Testis (tissue), 2 donors: ENCODE results near the gene NIN.

ENCODE experiments used
- POLR2A ChIP-seq: fragments of 450-650 bp; IDR thresholded peaks from one replicate; pipeline ENCODE4 v1.6.1; 2017; ENCODE audit warnings: antibody characterized with exemption, mild to moderate bottlenecking, moderate library complexity
- TF ChIP-seq, protein P1 (sequence below), 3 experiments: fragments of 450-650 bp in 2 of 3; fragments of 200-600 bp in 1 of 3; sonication (generic) in 1 of 3; IDR thresholded peaks; one replicate each; pipeline ENCODE4 v1.5.1; 2016 to 2019; ENCODE audit warnings: antibody characterized with exemption in 3 of 3, mild to moderate bottlenecking in 2 of 3, moderate library complexity in 1 of 3

DNA sequence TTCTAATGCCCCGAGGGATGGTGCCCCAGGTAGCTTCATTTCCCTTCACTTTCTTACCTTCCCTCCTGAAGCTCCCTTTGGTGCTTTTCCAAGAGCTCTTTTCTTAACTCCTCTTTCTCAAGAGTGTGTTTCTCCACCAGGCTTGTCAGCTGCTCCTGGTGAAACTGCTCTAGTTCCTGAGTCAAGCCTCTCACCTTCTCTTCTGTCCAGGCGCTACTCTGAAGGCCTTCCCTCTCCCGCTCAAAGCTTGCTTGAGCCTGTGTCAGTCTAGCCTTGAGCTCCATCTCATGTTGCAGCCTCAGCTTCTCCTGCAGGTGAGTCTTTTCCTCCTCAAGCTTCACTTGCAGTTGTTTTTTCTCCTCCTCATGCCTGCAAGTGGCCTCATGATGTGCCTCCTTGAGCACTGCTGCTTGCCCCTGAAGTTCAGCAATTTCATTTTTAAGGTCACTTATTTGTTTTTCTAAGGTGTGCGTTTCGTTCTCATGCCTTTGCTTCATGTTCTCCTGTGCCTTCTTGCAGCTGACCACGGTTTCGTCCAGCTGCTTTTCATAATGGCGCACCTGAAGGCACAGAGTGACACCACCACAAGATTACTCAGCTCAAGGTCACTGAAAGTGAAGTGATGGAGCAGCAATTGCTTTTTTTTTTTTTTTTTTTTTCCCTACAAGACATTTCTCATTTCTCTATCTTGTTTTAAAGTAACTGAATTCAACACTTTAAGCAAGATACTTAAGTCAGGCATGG is 71.0 kb downstream of the NIN start:
- TF ChIP-seq, protein P1, sequence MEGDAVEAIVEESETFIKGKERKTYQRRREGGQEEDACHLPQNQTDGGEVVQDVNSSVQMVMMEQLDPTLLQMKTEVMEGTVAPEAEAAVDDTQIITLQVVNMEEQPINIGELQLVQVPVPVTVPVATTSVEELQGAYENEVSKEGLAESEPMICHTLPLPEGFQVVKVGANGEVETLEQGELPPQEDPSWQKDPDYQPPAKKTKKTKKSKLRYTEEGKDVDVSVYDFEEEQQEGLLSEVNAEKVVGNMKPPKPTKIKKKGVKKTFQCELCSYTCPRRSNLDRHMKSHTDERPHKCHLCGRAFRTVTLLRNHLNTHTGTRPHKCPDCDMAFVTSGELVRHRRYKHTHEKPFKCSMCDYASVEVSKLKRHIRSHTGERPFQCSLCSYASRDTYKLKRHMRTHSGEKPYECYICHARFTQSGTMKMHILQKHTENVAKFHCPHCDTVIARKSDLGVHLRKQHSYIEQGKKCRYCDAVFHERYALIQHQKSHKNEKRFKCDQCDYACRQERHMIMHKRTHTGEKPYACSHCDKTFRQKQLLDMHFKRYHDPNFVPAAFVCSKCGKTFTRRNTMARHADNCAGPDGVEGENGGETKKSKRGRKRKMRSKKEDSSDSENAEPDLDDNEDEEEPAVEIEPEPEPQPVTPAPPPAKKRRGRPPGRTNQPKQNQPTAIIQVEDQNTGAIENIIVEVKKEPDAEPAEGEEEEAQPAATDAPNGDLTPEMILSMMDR (IDR thresholded peaks at IDR 0.05), result no peak
- no peak for TF ChIP-seq POLR2A
